ENCODE data around the gene EGFL6. TPM values are rescaled to one million over a fixed set of nuclear protein-coding genes. Genes with fewer than 3 reads are reported as not detected.
"Not testable (repeated sequence)": the region's sequence is repeated elsewhere in the genome, so short reads cannot be mapped to it uniquely, and the experiment has no call there.

Gene EGFL6
- total RNA-seq, 2 donors from 2014 or later = not detected

GRCh38 chrX:13666836-13667235 lies 97.4 kb downstream of the EGFL6 start:
- Histone ChIP-seq H3K4me3 (ENCODE audit: low read length) (no peak overlapping the region), H3K27me3 (ENCODE audit: control insufficient read depth, insufficient read depth, low read length, poor library complexity, severe bottlenecking) (no peaks in the 10 kb centered on the region), H3K36me3 (ENCODE audit: control insufficient read depth, insufficient read depth, low read length) (no peaks in the 10 kb centered on the region), H3K9ac (ENCODE audit: extremely low read depth, low read length, poor library complexity, severe bottlenecking) (no peak overlapping the region), H3K27ac (ENCODE audit: low read depth, low read length) (no peak overlapping the region), H3K9me3 (ENCODE audit: control insufficient read depth, low read length) (no peaks in the 10 kb centered on the region), H3K4me1 (ENCODE audit: control insufficient read depth, insufficient read depth, low read length) (no peaks in the 10 kb centered on the region)
- TF ChIP-seq, protein P1, sequence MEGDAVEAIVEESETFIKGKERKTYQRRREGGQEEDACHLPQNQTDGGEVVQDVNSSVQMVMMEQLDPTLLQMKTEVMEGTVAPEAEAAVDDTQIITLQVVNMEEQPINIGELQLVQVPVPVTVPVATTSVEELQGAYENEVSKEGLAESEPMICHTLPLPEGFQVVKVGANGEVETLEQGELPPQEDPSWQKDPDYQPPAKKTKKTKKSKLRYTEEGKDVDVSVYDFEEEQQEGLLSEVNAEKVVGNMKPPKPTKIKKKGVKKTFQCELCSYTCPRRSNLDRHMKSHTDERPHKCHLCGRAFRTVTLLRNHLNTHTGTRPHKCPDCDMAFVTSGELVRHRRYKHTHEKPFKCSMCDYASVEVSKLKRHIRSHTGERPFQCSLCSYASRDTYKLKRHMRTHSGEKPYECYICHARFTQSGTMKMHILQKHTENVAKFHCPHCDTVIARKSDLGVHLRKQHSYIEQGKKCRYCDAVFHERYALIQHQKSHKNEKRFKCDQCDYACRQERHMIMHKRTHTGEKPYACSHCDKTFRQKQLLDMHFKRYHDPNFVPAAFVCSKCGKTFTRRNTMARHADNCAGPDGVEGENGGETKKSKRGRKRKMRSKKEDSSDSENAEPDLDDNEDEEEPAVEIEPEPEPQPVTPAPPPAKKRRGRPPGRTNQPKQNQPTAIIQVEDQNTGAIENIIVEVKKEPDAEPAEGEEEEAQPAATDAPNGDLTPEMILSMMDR (conservative IDR thresholded peaks at IDR 0.05) = no peak
- Mint-ChIP-seq H3K9me3 (peaks cover 72% of the 10 kb centered on the region), H3K4me3 (no peak overlapping the region), H3K27ac (no peak overlapping the region), H3K36me3 (ENCODE audit: low read depth) (peaks cover 17% of the 10 kb centered on the region), H3K27me3 (ENCODE audit: insufficient read depth) (no peaks in the 10 kb centered on the region), H3K4me1 (no peaks in the 10 kb centered on the region)
- WGBS, 2 experiments (ENCODE audit: insufficient coverage in 1 of 2, insufficient read length in 1 of 2) = 95% methylated on average over 3 of the region's 3 CpGs; no CpG with 5 or more reads in 1 of the 2 experiments
- no peak for DNase-seq

DNA sequence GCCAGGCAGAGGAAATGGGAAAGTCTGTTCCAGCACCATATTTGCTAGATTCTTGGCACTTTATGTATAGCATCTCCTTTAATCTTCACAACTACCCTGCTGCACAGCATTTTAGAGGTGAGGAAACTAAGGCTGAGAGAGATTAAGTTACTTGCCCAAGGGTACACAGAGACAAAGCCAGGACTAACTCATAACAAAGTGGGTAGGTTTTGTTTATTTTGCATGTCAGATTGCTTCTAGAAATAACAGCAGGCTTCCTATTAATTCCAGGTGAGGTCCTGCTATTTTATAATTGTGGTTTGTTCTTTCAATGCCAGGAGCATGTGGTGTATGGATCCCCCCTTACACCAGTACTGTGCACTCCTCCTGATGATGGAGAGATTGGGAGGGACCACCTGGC lies 98.5 kb downstream of the EGFL6 start:
- H3K36me3 Mint-ChIP-seq (ENCODE audit: low read depth) = peaks cover 14% of the 10 kb centered on the region
- Histone ChIP-seq H3K4me3 (ENCODE audit: low read length) (no peak overlapping the region), H3K36me3 (ENCODE audit: control insufficient read depth, insufficient read depth, low read length) (no peaks in the 10 kb centered on the region), H3K9ac (ENCODE audit: extremely low read depth, low read length, poor library complexity, severe bottlenecking) (no peak overlapping the region), H3K9me3 (ENCODE audit: control insufficient read depth, low read length) (no peaks in the 10 kb centered on the region), H3K4me1 (ENCODE audit: control insufficient read depth, insufficient read depth, low read length) (no peaks in the 10 kb centered on the region), H3K27me3 (ENCODE audit: control insufficient read depth, insufficient read depth, low read length, poor library complexity, severe bottlenecking) (no peaks in the 10 kb centered on the region), H3K27ac (ENCODE audit: low read depth, low read length) (no peak overlapping the region)
- H3K4me1 Mint-ChIP-seq = no peaks in the 10 kb centered on the region
- H3K27me3 Mint-ChIP-seq (ENCODE audit: insufficient read depth) = no peaks in the 10 kb centered on the region
- no peak for DNase-seq
- peaks cover 72% of the 10 kb centered on the region for H3K9me3 Mint-ChIP-seq
- TF ChIP-seq, protein P1 (conservative IDR thresholded peaks at IDR 0.05) = no peak
- H3K27ac Mint-ChIP-seq = no peak overlapping the region
- no peak overlapping the region for H3K4me3 Mint-ChIP-seq

- TF ChIP-seq, protein P1 (conservative IDR thresholded peaks at IDR 0.05) = no peak
- WGBS, 2 experiments (ENCODE audit: insufficient coverage in 1 of 2, insufficient read length in 1 of 2) = 93 to 94% methylated on average over 3 to 9 of the region's 9 CpGs
- H3K9me3 Mint-ChIP-seq = peaks cover 68% of the 10 kb centered on the region
- peaks cover under 1% of the 10 kb centered on the region for H3K36me3 Mint-ChIP-seq (ENCODE audit: low read depth)
- no peaks in the 10 kb centered on the region for H3K27me3 ChIP-seq (ENCODE audit: control insufficient read depth, insufficient read depth, low read length, poor library complexity, severe bottlenecking)
- H3K4me1 Mint-ChIP-seq = no peaks in the 10 kb centered on the region
- H3K4me3 ChIP-seq (ENCODE audit: low read length) = no peak overlapping the region
- no peak overlapping the region for H3K4me3 Mint-ChIP-seq
- no peak for DNase-seq
- no peak overlapping the region for H3K9ac ChIP-seq (ENCODE audit: extremely low read depth, low read length, poor library complexity, severe bottlenecking)
- H3K27me3 Mint-ChIP-seq (ENCODE audit: insufficient read depth) = no peaks in the 10 kb centered on the region
- H3K4me1 ChIP-seq (ENCODE audit: control insufficient read depth, insufficient read depth, low read length) = no peaks in the 10 kb centered on the region
- no peak overlapping the region for H3K27ac ChIP-seq (ENCODE audit: low read depth, low read length)
- no peaks in the 10 kb centered on the region for H3K9me3 ChIP-seq (ENCODE audit: control insufficient read depth, low read length)
- H3K27ac Mint-ChIP-seq = no peak overlapping the region
- no peaks in the 10 kb centered on the region for H3K36me3 ChIP-seq (ENCODE audit: control insufficient read depth, insufficient read depth, low read length)
Measured at GRCh38 chrX:13669246-13669737, 99.9 kb downstream of the EGFL6 start.

DNA sequence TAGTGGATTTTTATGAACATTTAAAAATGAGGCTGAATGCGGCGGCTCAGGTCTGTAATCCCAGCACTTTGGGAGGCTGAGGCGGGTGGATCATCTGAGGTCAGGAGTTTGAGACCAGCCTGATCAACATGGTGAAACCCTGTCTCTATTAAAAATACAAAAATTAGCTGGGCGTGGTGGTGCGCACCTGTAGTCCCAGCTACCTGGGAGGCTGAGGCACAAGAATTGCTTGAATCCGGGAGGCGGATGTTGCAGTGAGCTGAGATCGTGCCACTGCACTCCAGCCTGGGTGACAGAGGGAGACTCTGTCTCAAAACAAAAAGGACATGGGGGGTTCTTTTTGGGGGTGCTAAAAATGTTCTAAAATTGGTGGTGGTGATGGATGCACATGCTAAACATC lies 100.4 kb downstream of the EGFL6 start:
- H3K27me3 Mint-ChIP-seq (ENCODE audit: insufficient read depth); H3K27ac Mint-ChIP-seq; H3K36me3 ChIP-seq (ENCODE audit: control insufficient read depth, insufficient read depth, low read length); H3K4me3 Mint-ChIP-seq; H3K4me1 ChIP-seq (ENCODE audit: control insufficient read depth, insufficient read depth, low read length); DNase-seq; H3K27ac ChIP-seq (ENCODE audit: low read depth, low read length); H3K36me3 Mint-ChIP-seq (ENCODE audit: low read depth); H3K27me3 ChIP-seq (ENCODE audit: control insufficient read depth, insufficient read depth, low read length, poor library complexity, severe bottlenecking); H3K4me3 ChIP-seq (ENCODE audit: low read length); H3K9me3 ChIP-seq (ENCODE audit: control insufficient read depth, low read length); H3K9ac ChIP-seq (ENCODE audit: extremely low read depth, low read length, poor library complexity, severe bottlenecking); H3K4me1 Mint-ChIP-seq: not testable (repeated sequence)
- peaks cover 66% of the 10 kb centered on the region for H3K9me3 Mint-ChIP-seq
- WGBS, 2 experiments (ENCODE audit: insufficient coverage in 1 of 2, insufficient read length in 1 of 2) = 97% methylated on average over 8 of the region's 8 CpGs; no CpG with 5 or more reads in 1 of the 2 experiments

Measured in endodermal cell (in vitro differentiated cells).